Neural progenitor cell (in vitro differentiated cells): ENCODE measurements around the gene LDLRAD4.

ENCODE experiments used
- EZH2 ChIP-seq: fragments of 200-600 bp; sonication (generic); IDR thresholded peaks from 2 replicates; pipeline ENCODE4 v1.6.1; 2017; ENCODE audit warnings: antibody characterized with exemption, mild to moderate bottlenecking, moderate library complexity
- EZH2phosphoT487 ChIP-seq: fragments of 200-600 bp; sonication (generic); IDR thresholded peaks from 2 replicates; pipeline ENCODE4 v1.6.1; 2017; ENCODE audit warnings: antibody characterized with exemption
- TF ChIP-seq, protein P1 (sequence below): fragments of 200-600 bp; sonication (generic); IDR thresholded peaks from 2 replicates; pipeline ENCODE4 v1.5.1; 2017; ENCODE audit warnings: antibody characterized with exemption, mild to moderate bottlenecking

DNA sequence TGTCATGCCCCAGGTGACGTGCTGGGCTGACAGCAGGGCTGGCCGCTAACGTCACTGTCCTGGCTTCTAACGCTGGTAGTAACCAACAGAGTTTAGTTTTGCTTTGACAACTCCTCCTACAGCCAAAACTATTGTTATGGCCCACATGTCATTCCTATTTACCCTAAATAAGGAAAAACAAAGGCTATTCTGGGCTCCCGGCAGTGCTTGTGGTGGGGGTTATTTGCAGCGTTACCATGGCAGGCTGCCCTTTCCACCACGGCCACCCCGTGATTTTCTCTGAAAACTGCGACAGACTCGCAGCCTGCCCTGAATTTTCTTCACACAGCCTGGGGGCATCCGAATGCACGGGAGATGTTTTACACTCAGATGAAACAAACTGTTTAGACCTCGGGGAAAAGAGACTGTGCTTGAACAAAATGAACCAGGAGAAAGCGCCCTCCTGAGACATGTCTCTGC is 392.6 kb downstream of the LDLRAD4 start:
- TF ChIP-seq, protein P1, sequence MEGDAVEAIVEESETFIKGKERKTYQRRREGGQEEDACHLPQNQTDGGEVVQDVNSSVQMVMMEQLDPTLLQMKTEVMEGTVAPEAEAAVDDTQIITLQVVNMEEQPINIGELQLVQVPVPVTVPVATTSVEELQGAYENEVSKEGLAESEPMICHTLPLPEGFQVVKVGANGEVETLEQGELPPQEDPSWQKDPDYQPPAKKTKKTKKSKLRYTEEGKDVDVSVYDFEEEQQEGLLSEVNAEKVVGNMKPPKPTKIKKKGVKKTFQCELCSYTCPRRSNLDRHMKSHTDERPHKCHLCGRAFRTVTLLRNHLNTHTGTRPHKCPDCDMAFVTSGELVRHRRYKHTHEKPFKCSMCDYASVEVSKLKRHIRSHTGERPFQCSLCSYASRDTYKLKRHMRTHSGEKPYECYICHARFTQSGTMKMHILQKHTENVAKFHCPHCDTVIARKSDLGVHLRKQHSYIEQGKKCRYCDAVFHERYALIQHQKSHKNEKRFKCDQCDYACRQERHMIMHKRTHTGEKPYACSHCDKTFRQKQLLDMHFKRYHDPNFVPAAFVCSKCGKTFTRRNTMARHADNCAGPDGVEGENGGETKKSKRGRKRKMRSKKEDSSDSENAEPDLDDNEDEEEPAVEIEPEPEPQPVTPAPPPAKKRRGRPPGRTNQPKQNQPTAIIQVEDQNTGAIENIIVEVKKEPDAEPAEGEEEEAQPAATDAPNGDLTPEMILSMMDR, result no peak
- TF ChIP-seq EZH2 (no peak), EZH2phosphoT487 (no peak)
